ENCODE measurements around the gene AGER.

AGER gene

GRCh38 chr6:32147401-32148132 lies 36.5 kb downstream of the AGER start:
- no peak for TF ChIP-seq CTCF (IDR thresholded peaks at IDR 0.05)

GRCh38 chr6:32146687-32147086 lies 37.4 kb downstream of the AGER start:
- TF ChIP-seq CTCF (IDR thresholded peaks at IDR 0.05): no peak

GRCh38 chr6:32146287-32146686 lies 37.8 kb downstream of the AGER start:
- no peak for TF ChIP-seq CTCF (IDR thresholded peaks at IDR 0.05)

DNA sequence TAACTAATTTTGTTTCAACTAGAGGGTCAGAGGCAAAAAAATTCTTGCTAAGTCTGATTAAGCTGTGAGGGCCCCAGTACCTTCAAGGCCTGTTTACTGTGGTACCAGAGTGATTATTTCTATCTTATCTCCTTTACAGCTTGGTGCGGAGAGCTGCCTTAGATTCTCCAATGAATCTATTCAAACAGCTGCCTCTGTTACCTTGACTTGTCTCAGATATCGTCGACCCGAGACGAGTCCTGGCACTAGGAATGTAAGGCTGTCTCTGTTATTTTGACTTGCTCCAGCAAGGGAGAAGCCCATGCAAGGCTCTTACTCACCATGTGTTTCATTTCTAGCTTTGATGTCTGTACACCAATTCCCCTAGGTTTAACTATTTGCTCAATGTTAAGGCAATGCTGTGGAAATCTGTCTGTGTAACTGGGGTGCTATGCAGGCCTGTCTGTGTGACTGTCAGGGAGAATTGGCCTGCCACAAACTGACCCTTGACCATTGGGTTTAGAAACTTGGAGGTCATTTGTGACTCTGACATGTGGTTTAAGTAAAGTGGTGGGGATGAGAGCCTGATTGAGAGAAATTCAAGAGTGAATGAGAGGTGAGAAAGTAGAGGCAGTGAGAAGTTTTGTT lies 43.5 kb downstream of the AGER start:
- TF ChIP-seq CTCF (IDR thresholded peaks at IDR 0.05): no peak

GRCh38 chr6:32139590-32139989 lies 44.5 kb downstream of the AGER start:
- no peak for TF ChIP-seq CTCF (IDR thresholded peaks at IDR 0.05)

GRCh38 chr6:32137454-32137853 lies 46.6 kb downstream of the AGER start:
- no peak for TF ChIP-seq CTCF (IDR thresholded peaks at IDR 0.05)

- TF ChIP-seq CTCF (IDR thresholded peaks at IDR 0.05): no peak
Measured at GRCh38 chr6:32133786-32134185, 50.3 kb downstream of the AGER start.
